HL-60 (cell line): ENCODE data around the gene TMEM123.
"Not testable (repeated sequence)": the region's sequence is repeated elsewhere in the genome, so short reads cannot be mapped to it uniquely, and the experiment has no call there.

Experiments
- DNase-seq, 2 experiments: peaks; one replicate each; pipeline ENCODE4 v3.0.0-alpha.2; 2010 to 2020; ENCODE audit warnings: low read depth in 1 of 2, low spot score in 1 of 2
- H3K27ac ChIP-seq: fragments of 250-450 bp; sonication (Bioruptor Pico); replicated peaks from 2 replicates; pipeline ENCODE4 v1.5.1; 2020; ENCODE audit warnings: mild to moderate bottlenecking, moderate library complexity
- H3K27me3 ChIP-seq: fragments of 250-450 bp; sonication (Bioruptor Pico); 2 replicates; pipeline ENCODE4 v1.5.1; 2021; ENCODE audit warnings: mild to moderate bottlenecking, moderate library complexity; ENCODE audit not compliant: insufficient read depth, poor library complexity, severe bottlenecking
- H3K4me3 ChIP-seq: replicated peaks from 2 replicates; pipeline ENCODE4 v1.5.1; 2011; ENCODE audit warnings: mild to moderate bottlenecking, control low read depth, low read length; ENCODE audit not compliant: insufficient read depth
- CTCF ChIP-seq: IDR thresholded peaks from one replicate; pipeline ENCODE4 v1.5.1; 2011; ENCODE audit warnings: low read length, control low read depth, inconsistent platforms; ENCODE audit not compliant: insufficient read depth
- GABPA ChIP-seq: IDR thresholded peaks from 2 replicates; pipeline ENCODE4 v1.6.1; 2012; ENCODE audit warnings: low read depth
- POLR2AphosphoS5 ChIP-seq: IDR thresholded peaks from 2 replicates; pipeline ENCODE4 v1.6.1; 2012; ENCODE audit warnings: low read depth
- REST ChIP-seq: IDR thresholded peaks from 2 replicates; pipeline ENCODE4 v1.6.1; 2012; ENCODE audit warnings: low read depth; ENCODE audit not compliant: insufficient replicate concordance
- SPI1 ChIP-seq: IDR thresholded peaks from 2 replicates; pipeline ENCODE4 v1.6.1; 2012; ENCODE audit warnings: low read depth, mild to moderate bottlenecking, borderline replicate concordance

TMEM123 gene

GRCh38 chr11:102436561-102436960 lies 16.0 kb downstream of the TMEM123 start:
- no peak for DNase-seq
- H3K27ac ChIP-seq: no peak overlapping the region
- TF ChIP-seq SPI1 (peak; percentile 57; the same call in 1 of the 2 replicates), REST (no peak)
- no peaks in the 10 kb centered on the region for H3K27me3 ChIP-seq
- H3K4me3 ChIP-seq: no peak overlapping the region

GRCh38 chr11:102435688-102436087 lies 16.9 kb downstream of the TMEM123 start:
- Histone ChIP-seq H3K27me3 (no peaks in the 10 kb centered on the region), H3K27ac (no peak overlapping the region), H3K4me3 (no peak overlapping the region)
- no peak for DNase-seq
- no peak for TF ChIP-seq POLR2AphosphoS5
- no peak for TF ChIP-seq REST
- no peak for TF ChIP-seq GABPA
- TF ChIP-seq CTCF: no peak
- TF ChIP-seq SPI1: no peak

- not testable (repeated sequence) for H3K4me3 ChIP-seq, H3K27ac ChIP-seq, H3K27me3 ChIP-seq, DNase-seq
Measured at GRCh38 chr11:102433571-102433970, 19.0 kb downstream of the TMEM123 start.

- not testable (repeated sequence) for H3K4me3 ChIP-seq, H3K27ac ChIP-seq, H3K27me3 ChIP-seq, DNase-seq
Measured at GRCh38 chr11:102432560-102432959, 20.0 kb downstream of the TMEM123 start.

GRCh38 chr11:102431404-102431803 lies 21.2 kb downstream of the TMEM123 start:
- TF ChIP-seq GABPA (no peak), CTCF (no peak), REST (no peak), SPI1 (no peak), POLR2AphosphoS5 (no peak)
- H3K4me3 ChIP-seq: no peak overlapping the region
- no peak overlapping the region for H3K27ac ChIP-seq

More at GRCh38 chr11:102431404-102431803, 21.2 kb downstream of the TMEM123 start:
- H3K27me3 ChIP-seq: no peaks in the 10 kb centered on the region
- no peak for DNase-seq
